HCT116 (cell line): ENCODE data around the gene AXIN1. TPM values are rescaled to one million over a fixed set of nuclear protein-coding genes. Genes with fewer than 3 reads are reported as not detected.

Experiments
- ATAC-seq: fragments of 200-7000 bp; cut with Tn5 transposase; 2 replicates; pipeline ENCODE4 v1.9.1; 2020; ENCODE audit warnings: mild to moderate bottlenecking, moderate library complexity
- BruUV-seq: library from RNA; stranded (reverse); fragments of 400-500 nt; replicated peaks from 2 replicates; lab custom pipeline; 2021; lab: Mats Ljungman, UMichigan
- CTCF ChIA-PET: fragments of 300-600 bp; sonication (Branson Sonifier 250); formaldehyde crosslinking; loops from one replicate; lab custom pipeline; 2021; ENCODE audit warnings: antibody characterized with exemption; lab: Charles Lee
- POLR2A ChIA-PET: fragments of 300-600, 350-600 bp; sonication (Branson Sonifier 250); formaldehyde crosslinking; loops from one replicate; lab custom pipeline; 2021; ENCODE audit warnings: antibody characterized with exemption; lab: Charles Lee
- RAD21 ChIA-PET, 2 experiments: fragments of 300-600 bp; sonication (Branson Sonifier 250); formaldehyde crosslinking; loops; one replicate each; lab custom pipeline; 2023; ENCODE audit warnings: low total read pairs in 2 of 2; ENCODE audit not compliant: uncharacterized antibody in 2 of 2, unreplicated experiment in 2 of 2, low non-redundant PET in 1 of 2; lab: Charles Lee
- DNase-seq: peaks from one replicate; pipeline ENCODE4 v3.0.0-alpha.2; 2010; ENCODE audit warnings: low read depth, low spot score
- H2AFZ ChIP-seq: fragments of 200-600 bp; shearing (Covaris generic), sonication (generic); 2 replicates; pipeline ENCODE4 v1.6.1; 2017; ENCODE audit warnings: low read depth, mixed run types, mixed read lengths, antibody characterized with exemption, low read length; ENCODE audit not compliant: poor library complexity, severe bottlenecking
- H3K27ac ChIP-seq: 2 replicates; pipeline ENCODE4 v1.5.1; 2012; ENCODE audit warnings: low read depth, low read length
- H3K27me3 ChIP-seq: fragments of 200-600 bp; sonication (generic); 2 replicates; pipeline ENCODE4 v1.6.1; 2016; ENCODE audit warnings: mixed run types, low read length, mixed read lengths; ENCODE audit not compliant: insufficient read depth
- H3K36me3 ChIP-seq, 2 experiments: fragments of 200-500 bp in 1 of 2; fragments of 200-600 bp in 1 of 2; sonication (Bioruptor generic) in 1 of 2; sonication (generic) in 1 of 2; 2 replicates each; pipeline versions ENCODE4 v1.5.1 to v1.6.1; 2014 to 2016; ENCODE audit warnings: low read length in 2 of 2, inconsistent platforms in 1 of 2, mixed read lengths in 1 of 2, mixed run types in 1 of 2; ENCODE audit not compliant: insufficient read depth in 2 of 2, control insufficient read depth in 1 of 2
- H3K4me1 ChIP-seq, 2 experiments: fragments of 200-600 bp in 1 of 2; sonication (generic) in 1 of 2; 2 replicates each; pipeline versions ENCODE4 v1.5.1 to v1.6.1; 2012 to 2017; ENCODE audit warnings: low read length in 2 of 2, inconsistent platforms in 1 of 2, mild to moderate bottlenecking in 1 of 2, mixed read lengths in 1 of 2, mixed run types in 1 of 2, moderate library complexity in 1 of 2; ENCODE audit not compliant: insufficient read depth in 2 of 2, control insufficient read depth in 1 of 2
- H3K4me2 ChIP-seq: fragments of 200-600 bp; sonication (generic); 2 replicates; pipeline ENCODE4 v1.6.1; 2017; ENCODE audit warnings: mixed run types, low read length, mixed read lengths
- H3K4me3 ChIP-seq, 2 experiments: fragments of 200-600 bp in 1 of 2; sonication (generic) in 1 of 2; replicated peaks in 1 of 2; 2 replicates each; pipeline ENCODE4 v1.5.1; 2011 to 2016; ENCODE audit warnings: low read length in 2 of 2, control low read depth in 1 of 2, low read depth in 1 of 2, mild to moderate bottlenecking in 1 of 2, mixed read lengths in 1 of 2, mixed run types in 1 of 2
- H3K79me2 ChIP-seq: fragments of 200-600 bp; sonication (generic); 2 replicates; pipeline ENCODE4 v1.6.1; 2017; ENCODE audit warnings: mild to moderate bottlenecking, mixed run types, low read length, moderate library complexity, mixed read lengths; ENCODE audit not compliant: insufficient read depth
- H3K9ac ChIP-seq: fragments of 200-600 bp; sonication (generic); 2 replicates; pipeline ENCODE4 v1.6.1; 2016; ENCODE audit warnings: low read length, mixed read lengths
- H3K9me2 ChIP-seq: fragments of 200-600 bp; sonication (generic), shearing (Covaris generic); 2 replicates; pipeline ENCODE4 v1.6.1; 2017; ENCODE audit warnings: mixed run types, mild to moderate bottlenecking, moderate library complexity; ENCODE audit not compliant: insufficient read depth
- H3K9me3 ChIP-seq, 2 experiments: fragments of 200-500 bp in 1 of 2; fragments of 200-600 bp in 1 of 2; sonication (Bioruptor generic) in 1 of 2; sonication (generic) in 1 of 2; 2 replicates each; pipeline ENCODE4 v1.6.1; 2014 to 2017; ENCODE audit warnings: low read length in 2 of 2, mixed read lengths in 2 of 2, inconsistent platforms in 1 of 2, low read depth in 1 of 2, mild to moderate bottlenecking in 1 of 2, mixed run types in 1 of 2, moderate library complexity in 1 of 2; ENCODE audit not compliant: control insufficient read depth in 1 of 2, insufficient read depth in 1 of 2
- H4K20me1 ChIP-seq: fragments of 200-600 bp; sonication (generic), shearing (Covaris generic); 2 replicates; pipeline ENCODE4 v1.6.1; 2017; ENCODE audit warnings: mixed run types, mild to moderate bottlenecking, moderate library complexity; ENCODE audit not compliant: insufficient read depth
- CBX3 ChIP-seq: IDR thresholded peaks from 2 replicates; pipeline ENCODE4 v1.6.1; 2012; ENCODE audit warnings: low read depth
- CEBPB ChIP-seq: IDR thresholded peaks from 2 replicates; pipeline ENCODE4 v1.6.1; 2012; ENCODE audit warnings: low read depth
- EGR1 ChIP-seq: IDR thresholded peaks from 2 replicates; pipeline ENCODE4 v1.6.1; 2012; ENCODE audit warnings: low read depth
- ELF1 ChIP-seq: IDR thresholded peaks from 2 replicates; pipeline ENCODE4 v1.6.1; 2012; ENCODE audit warnings: low read depth, borderline replicate concordance
- EZH2phosphoT487 ChIP-seq: fragments of 200-600 bp; IDR thresholded peaks from 2 replicates; pipeline ENCODE4 v1.6.1; 2018; ENCODE audit warnings: antibody characterized with exemption, borderline replicate concordance
- FOSL1 ChIP-seq: IDR thresholded peaks from 2 replicates; pipeline ENCODE4 v1.6.1; 2012; ENCODE audit warnings: low read depth
- SIN3A ChIP-seq: IDR thresholded peaks from 2 replicates; pipeline ENCODE4 v1.6.1; 2012; ENCODE audit warnings: low read depth
- SP1 ChIP-seq: IDR thresholded peaks from 2 replicates; pipeline ENCODE4 v1.6.1; 2012; ENCODE audit warnings: low read depth
- YY1 ChIP-seq: IDR thresholded peaks from 2 replicates; pipeline ENCODE4 v1.6.1; 2011; ENCODE audit warnings: low read length, low read depth, moderate library complexity, mild to moderate bottlenecking; ENCODE audit not compliant: insufficient replicate concordance; ENCODE audit errors: extremely low read depth
- ZFX ChIP-seq: fragments of 450-650 bp; IDR thresholded peaks from 2 replicates; pipeline ENCODE4 v1.6.1; 2017
- intact Hi-C: fragments of 100-400 bp; cut with micrococcal nuclease; formaldehyde crosslinking; loops from 2 replicates; pipeline ENCODE4 v1.10.0; 2022
- total RNA-seq: library from RNA; stranded (reverse); gene quantifications from one replicate; pipeline ENCODE4 v1.2.1, GENCODE V29; 2021; ENCODE audit not compliant: unreplicated experiment
- TF ChIP-seq, protein P1 (sequence below), 3 experiments: fragments of 200-600 bp in 1 of 3; sonication (generic) in 1 of 3; IDR thresholded peaks in 2 of 3; conservative IDR thresholded peaks in 1 of 3; 2 replicates each; pipeline ENCODE4 v1.5.1; 2012 to 2017; ENCODE audit warnings: low read depth in 2 of 3, low read length in 2 of 3, antibody characterized with exemption in 1 of 3, borderline replicate concordance in 1 of 3, control low read depth in 1 of 3, mild to moderate bottlenecking in 1 of 3, mixed read lengths in 1 of 3, mixed run types in 1 of 3, moderate library complexity in 1 of 3; ENCODE audit not compliant: insufficient read depth in 1 of 3
- TF ChIP-seq, protein P2 (sequence below): IDR thresholded peaks from 2 replicates; pipeline ENCODE4 v1.6.1; 2011; ENCODE audit warnings: mild to moderate bottlenecking, low read length, moderate library complexity; ENCODE audit not compliant: insufficient replicate concordance; ENCODE audit errors: extremely low read depth

Gene AXIN1
- total RNA-seq, 1 experiment from 2014 or later: 20.2 TPM

DNA sequence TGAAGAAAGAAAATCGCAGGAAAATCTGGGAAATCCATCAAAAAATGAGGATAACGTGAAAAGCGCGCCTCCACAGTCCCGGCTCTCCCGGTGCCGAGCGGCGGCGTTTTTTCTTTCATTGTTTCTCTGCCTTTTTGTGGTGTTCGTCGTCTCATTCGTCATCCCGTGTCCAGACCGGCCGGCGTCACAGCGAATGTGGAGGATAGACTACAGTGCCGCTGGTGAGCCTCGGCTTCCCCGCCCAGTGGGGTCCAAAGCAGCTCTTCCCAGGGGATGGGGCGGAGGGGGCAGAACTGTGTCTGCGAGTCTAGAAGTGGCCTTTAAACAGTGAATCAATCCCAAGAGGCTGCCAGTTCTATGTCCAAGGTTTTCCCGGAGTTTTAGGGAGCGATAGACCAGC lies 98.1 kb downstream of the AXIN1 start:
- ChIA-PET POLR2A (no interaction called here), RAD21 (no interaction called here), CTCF (no interaction called here)
- ATAC-seq (no peak), DNase-seq (no peak)
- Histone ChIP-seq H3K79me2 (no peaks in the 10 kb centered on the region), H3K9ac (no peak overlapping the region), H3K4me2 (no peak overlapping the region), H3K36me3 (no peaks in the 10 kb centered on the region), H2AFZ (no peak overlapping the region), H3K9me2 (no peaks in the 10 kb centered on the region), H3K27me3 (no peaks in the 10 kb centered on the region), H4K20me1 (no peaks in the 10 kb centered on the region), H3K4me1 (no peaks in the 10 kb centered on the region; a peak in 1 of 4 replicates), H3K9me3 (no peaks in the 10 kb centered on the region), H3K4me3 (no peak overlapping the region), H3K27ac (no peak overlapping the region)
- intact Hi-C loops: no loop called here
- TF ChIP-seq YY1: no peak
- no peak for TF ChIP-seq ZFX
- TF ChIP-seq CBX3: no peak
- no peak for TF ChIP-seq SP1
- TF ChIP-seq CEBPB: no peak
- no peak for TF ChIP-seq ELF1
- BruUV-seq: no TSS peak

DNA sequence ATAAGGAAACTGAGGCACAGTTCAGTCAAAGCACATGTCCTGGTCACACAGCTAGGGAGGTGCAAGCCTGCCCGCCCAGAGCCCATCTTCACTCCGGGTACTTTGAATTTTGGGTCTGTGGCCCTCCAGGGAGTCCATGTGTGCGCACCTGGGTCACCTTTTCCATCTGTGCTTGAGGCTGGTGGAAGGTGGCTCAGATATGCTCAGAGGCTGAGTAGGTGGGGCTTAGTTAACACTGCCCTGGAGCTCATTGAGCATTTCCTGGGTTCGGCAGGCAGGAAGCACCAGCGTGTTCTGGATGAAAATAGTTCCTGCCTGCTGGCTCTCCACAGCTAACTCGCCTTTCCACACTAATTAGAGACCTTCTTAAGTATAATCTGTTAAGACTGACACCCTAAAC lies 98.7 kb downstream of the AXIN1 start:
- no peaks in the 10 kb centered on the region for H3K9me3 ChIP-seq
- no peaks in the 10 kb centered on the region for H4K20me1 ChIP-seq
- no peaks in the 10 kb centered on the region for H3K27me3 ChIP-seq
- H3K79me2 ChIP-seq: no peaks in the 10 kb centered on the region
- no peak for ATAC-seq
- no TSS peak for BruUV-seq
- no peaks in the 10 kb centered on the region for H3K9me2 ChIP-seq
- no peak overlapping the region for H3K9ac ChIP-seq
- no peak overlapping the region for H2AFZ ChIP-seq
- H3K4me2 ChIP-seq: no peak overlapping the region
- no peak overlapping the region for H3K27ac ChIP-seq
- TF ChIP-seq, protein P1, sequence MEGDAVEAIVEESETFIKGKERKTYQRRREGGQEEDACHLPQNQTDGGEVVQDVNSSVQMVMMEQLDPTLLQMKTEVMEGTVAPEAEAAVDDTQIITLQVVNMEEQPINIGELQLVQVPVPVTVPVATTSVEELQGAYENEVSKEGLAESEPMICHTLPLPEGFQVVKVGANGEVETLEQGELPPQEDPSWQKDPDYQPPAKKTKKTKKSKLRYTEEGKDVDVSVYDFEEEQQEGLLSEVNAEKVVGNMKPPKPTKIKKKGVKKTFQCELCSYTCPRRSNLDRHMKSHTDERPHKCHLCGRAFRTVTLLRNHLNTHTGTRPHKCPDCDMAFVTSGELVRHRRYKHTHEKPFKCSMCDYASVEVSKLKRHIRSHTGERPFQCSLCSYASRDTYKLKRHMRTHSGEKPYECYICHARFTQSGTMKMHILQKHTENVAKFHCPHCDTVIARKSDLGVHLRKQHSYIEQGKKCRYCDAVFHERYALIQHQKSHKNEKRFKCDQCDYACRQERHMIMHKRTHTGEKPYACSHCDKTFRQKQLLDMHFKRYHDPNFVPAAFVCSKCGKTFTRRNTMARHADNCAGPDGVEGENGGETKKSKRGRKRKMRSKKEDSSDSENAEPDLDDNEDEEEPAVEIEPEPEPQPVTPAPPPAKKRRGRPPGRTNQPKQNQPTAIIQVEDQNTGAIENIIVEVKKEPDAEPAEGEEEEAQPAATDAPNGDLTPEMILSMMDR (IDR thresholded peaks at IDR 0.05 in 2 of 3, conservative IDR thresholded peaks at IDR 0.05 in 1 of 3; ENCODE audit: borderline replicate concordance in 1 of 3, insufficient read depth in 1 of 3, low read depth in 2 of 3, low read length in 2 of 3): no peak
- TF ChIP-seq SP1 (no peak), EZH2phosphoT487 (no peak), SIN3A (no peak), ELF1 (no peak), EGR1 (no peak), FOSL1 (no peak), CEBPB (no peak)
- TF ChIP-seq, protein P2, sequence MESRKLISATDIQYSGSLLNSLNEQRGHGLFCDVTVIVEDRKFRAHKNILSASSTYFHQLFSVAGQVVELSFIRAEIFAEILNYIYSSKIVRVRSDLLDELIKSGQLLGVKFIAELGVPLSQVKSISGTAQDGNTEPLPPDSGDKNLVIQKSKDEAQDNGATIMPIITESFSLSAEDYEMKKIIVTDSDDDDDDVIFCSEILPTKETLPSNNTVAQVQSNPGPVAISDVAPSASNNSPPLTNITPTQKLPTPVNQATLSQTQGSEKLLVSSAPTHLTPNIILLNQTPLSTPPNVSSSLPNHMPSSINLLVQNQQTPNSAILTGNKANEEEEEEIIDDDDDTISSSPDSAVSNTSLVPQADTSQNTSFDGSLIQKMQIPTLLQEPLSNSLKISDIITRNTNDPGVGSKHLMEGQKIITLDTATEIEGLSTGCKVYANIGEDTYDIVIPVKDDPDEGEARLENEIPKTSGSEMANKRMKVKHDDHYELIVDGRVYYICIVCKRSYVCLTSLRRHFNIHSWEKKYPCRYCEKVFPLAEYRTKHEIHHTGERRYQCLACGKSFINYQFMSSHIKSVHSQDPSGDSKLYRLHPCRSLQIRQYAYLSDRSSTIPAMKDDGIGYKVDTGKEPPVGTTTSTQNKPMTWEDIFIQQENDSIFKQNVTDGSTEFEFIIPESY: no peak
- no peak for DNase-seq
- no peak overlapping the region for H3K4me3 ChIP-seq
- intact Hi-C loops: no loop called here
- ChIA-PET RAD21 (no interaction called here), CTCF (no interaction called here), POLR2A (no interaction called here)
- no peaks in the 10 kb centered on the region for H3K36me3 ChIP-seq
- H3K4me1 ChIP-seq: no peaks in the 10 kb centered on the region; a peak in 1 of 4 replicates
